ENCODE measurements around the gene FAM72D.
"Not testable (repeated sequence)": the region's sequence is repeated elsewhere in the genome, so short reads cannot be mapped to it uniquely, and the experiment has no call there.

FAM72D gene

DNA sequence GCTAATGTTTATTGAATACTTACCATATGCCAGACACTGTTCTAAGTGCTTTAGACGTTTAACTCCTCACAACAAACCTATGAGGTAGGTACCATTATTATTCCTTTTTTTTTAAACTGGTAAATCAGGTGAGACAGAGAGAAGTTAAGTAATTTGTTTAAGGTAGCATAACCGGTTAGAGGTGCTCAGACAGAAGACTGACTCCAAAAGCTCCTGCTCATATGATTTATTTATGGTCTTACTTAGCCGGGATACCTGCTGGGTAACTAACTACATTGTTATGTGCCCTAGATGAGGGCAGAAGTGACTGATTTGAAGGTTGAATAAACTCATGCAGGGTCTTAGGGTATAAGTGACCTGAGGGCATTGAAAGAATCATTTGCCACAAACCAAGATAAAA, 16.9 kb downstream of the FAM72D start:
- not testable (repeated sequence) for H3K4ac ChIP-seq (ENCODE audit: low read depth in 1 of 2, low read length in 2 of 2); H3K9me3 ChIP-seq (ENCODE audit: control insufficient read depth, low read length); H3K4me1 ChIP-seq (ENCODE audit: control insufficient read depth, insufficient read depth, low read depth, low read length)

DNA sequence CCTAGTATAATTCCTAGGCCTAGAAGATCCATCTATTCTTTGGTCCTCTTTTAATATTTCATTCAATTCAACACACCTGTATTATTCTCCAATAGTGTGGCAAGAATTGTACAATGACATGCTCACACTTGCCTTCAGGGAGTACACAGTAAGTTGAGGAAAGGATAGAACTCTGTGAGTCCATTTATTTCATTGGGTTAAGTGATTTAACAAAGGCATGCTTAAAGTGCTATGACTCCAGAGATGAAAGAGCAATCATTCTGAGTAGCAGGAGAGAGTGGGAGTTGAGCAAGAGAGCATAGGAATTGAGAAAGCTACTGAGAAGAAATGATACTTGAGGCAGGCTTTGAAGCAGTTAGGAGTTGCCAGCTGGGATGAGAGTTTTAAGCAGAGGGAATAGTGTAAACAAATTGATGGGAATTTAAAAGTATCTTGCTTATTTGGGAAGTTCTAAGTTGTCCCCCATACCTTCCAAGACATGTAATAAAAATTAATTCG, 18.8 kb downstream of the FAM72D start:
- not testable (repeated sequence) for H3K36me3 ChIP-seq (ENCODE audit: control insufficient read depth in 1 of 2, insufficient read depth in 2 of 2, low read depth in 1 of 2, low read length in 2 of 2); H2BK5ac ChIP-seq (ENCODE audit: low read depth, low read length, poor library complexity, severe bottlenecking); H3K79me1 ChIP-seq (replicated peaks; ENCODE audit: low read length, poor library complexity, severe bottlenecking); H3K4me1 ChIP-seq (ENCODE audit: control insufficient read depth, insufficient read depth, low read depth, low read length); H4K8ac ChIP-seq (ENCODE audit: low read length); H4K91ac ChIP-seq (ENCODE audit: low read length); H3K27me3 ChIP-seq (ENCODE audit: control insufficient read depth in 1 of 2, insufficient read depth in 1 of 2, low read length in 2 of 2); H3K27ac ChIP-seq (ENCODE audit: low read length, poor library complexity, severe bottlenecking); H2BK15ac ChIP-seq (ENCODE audit: low read depth, poor library complexity, severe bottlenecking); H3K23ac ChIP-seq (ENCODE audit: low read length in 2 of 2); H3K4ac ChIP-seq (ENCODE audit: low read depth in 1 of 2, low read length in 2 of 2); H3K9me3 ChIP-seq (ENCODE audit: control insufficient read depth, low read length); H3K18ac ChIP-seq (ENCODE audit: low read depth in 1 of 2, low read length in 2 of 2); DNase-seq; H2AFZ ChIP-seq (ENCODE audit: low read depth, low read length); H3K4me3 ChIP-seq (ENCODE audit: insufficient read depth in 1 of 2, low read depth in 1 of 2, low read length in 2 of 2); H3K14ac ChIP-seq (ENCODE audit: low read length in 2 of 2); H2AK5ac ChIP-seq (ENCODE audit: low read length, severe bottlenecking); H3K4me2 ChIP-seq (ENCODE audit: low read length, poor library complexity, severe bottlenecking); H2BK12ac ChIP-seq (ENCODE audit: low read length in 2 of 2); H3K9ac ChIP-seq (ENCODE audit: low read length); H2BK120ac ChIP-seq (ENCODE audit: low read depth, low read length)
- no CpG with 5 or more reads among the region's 1 CpG for WGBS

More for the DNA sequence above, 16.9 kb downstream of the FAM72D start:
- H3K36me3 ChIP-seq (ENCODE audit: control insufficient read depth in 1 of 2, insufficient read depth in 2 of 2, low read depth in 1 of 2, low read length in 2 of 2); H3K4me3 ChIP-seq (ENCODE audit: insufficient read depth in 1 of 2, low read depth in 1 of 2, low read length in 2 of 2); H4K91ac ChIP-seq (ENCODE audit: low read length); H2BK15ac ChIP-seq (ENCODE audit: low read depth, poor library complexity, severe bottlenecking); H3K14ac ChIP-seq (ENCODE audit: low read length in 2 of 2); H2BK120ac ChIP-seq (ENCODE audit: low read depth, low read length); H3K23ac ChIP-seq (ENCODE audit: low read length in 2 of 2); H2AFZ ChIP-seq (ENCODE audit: low read depth, low read length); H3K4me2 ChIP-seq (ENCODE audit: low read length, poor library complexity, severe bottlenecking); H2AK5ac ChIP-seq (ENCODE audit: low read length, severe bottlenecking); H2BK12ac ChIP-seq (ENCODE audit: low read length in 2 of 2); H3K18ac ChIP-seq (ENCODE audit: low read depth in 1 of 2, low read length in 2 of 2); H3K9ac ChIP-seq (ENCODE audit: low read length); H3K79me1 ChIP-seq (replicated peaks; ENCODE audit: low read length, poor library complexity, severe bottlenecking); DNase-seq; H2BK5ac ChIP-seq (ENCODE audit: low read depth, low read length, poor library complexity, severe bottlenecking); H3K27me3 ChIP-seq (ENCODE audit: control insufficient read depth in 1 of 2, insufficient read depth in 1 of 2, low read length in 2 of 2); H3K27ac ChIP-seq (ENCODE audit: low read length, poor library complexity, severe bottlenecking); H4K8ac ChIP-seq (ENCODE audit: low read length): not testable (repeated sequence)
- no CpG with 5 or more reads among the region's 3 CpGs for WGBS

DNA sequence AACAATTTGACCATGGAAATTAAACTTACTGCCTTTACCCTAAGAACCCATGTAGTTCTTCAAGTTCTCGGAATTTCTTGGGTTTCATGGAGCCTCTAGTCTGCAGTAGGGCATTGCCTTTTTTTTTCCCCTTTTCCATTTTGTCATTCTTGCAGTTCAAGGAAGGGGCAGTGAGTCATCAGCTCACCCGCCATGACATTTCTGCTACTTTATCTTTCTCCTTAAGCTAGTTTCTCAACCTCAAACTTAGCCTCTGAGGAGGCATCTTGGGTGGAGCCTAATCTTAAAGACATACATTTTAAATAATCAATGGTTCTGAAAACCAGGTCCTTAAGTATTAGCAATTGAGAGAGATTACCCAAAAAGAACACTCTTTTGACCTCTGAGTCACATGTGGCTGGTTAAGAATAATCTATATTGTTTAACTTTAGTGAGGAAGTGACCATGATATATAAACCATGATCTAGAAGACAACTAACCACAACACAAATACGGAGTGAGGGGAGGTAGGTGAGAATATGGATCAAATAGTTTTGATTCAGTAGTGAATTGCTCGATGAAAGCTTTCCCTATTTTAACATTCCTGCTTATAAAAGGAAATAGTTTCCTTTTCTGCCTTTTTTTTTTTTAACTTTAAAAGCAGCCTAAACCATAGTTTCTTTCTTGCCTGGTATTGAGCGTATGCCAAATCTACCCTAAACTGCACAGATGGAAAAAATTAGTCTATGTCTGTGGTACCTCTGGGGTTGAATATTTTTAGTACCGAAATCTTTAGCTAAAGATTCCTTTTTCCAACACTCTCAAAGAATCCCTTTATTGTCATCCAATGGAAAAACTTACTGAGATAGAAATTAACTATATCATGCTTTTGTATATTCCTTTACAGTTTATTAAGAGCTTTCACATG, 20.1 kb downstream of the FAM72D start:
- not testable (repeated sequence) for H3K14ac ChIP-seq (ENCODE audit: low read length in 2 of 2); H3K18ac ChIP-seq (ENCODE audit: low read depth in 1 of 2, low read length in 2 of 2); DNase-seq; H3K27ac ChIP-seq (ENCODE audit: low read length, poor library complexity, severe bottlenecking); H3K4me1 ChIP-seq (ENCODE audit: control insufficient read depth, insufficient read depth, low read depth, low read length); H3K23ac ChIP-seq (ENCODE audit: low read length in 2 of 2); H3K9me3 ChIP-seq (ENCODE audit: control insufficient read depth, low read length); H2AFZ ChIP-seq (ENCODE audit: low read depth, low read length); H3K36me3 ChIP-seq (ENCODE audit: control insufficient read depth in 1 of 2, insufficient read depth in 2 of 2, low read depth in 1 of 2, low read length in 2 of 2); H2BK12ac ChIP-seq (ENCODE audit: low read length in 2 of 2); H2BK120ac ChIP-seq (ENCODE audit: low read depth, low read length); H2AK5ac ChIP-seq (ENCODE audit: low read length, severe bottlenecking); H3K79me1 ChIP-seq (replicated peaks; ENCODE audit: low read length, poor library complexity, severe bottlenecking); H3K9ac ChIP-seq (ENCODE audit: low read length); H2BK15ac ChIP-seq (ENCODE audit: low read depth, poor library complexity, severe bottlenecking); H4K8ac ChIP-seq (ENCODE audit: low read length); H3K27me3 ChIP-seq (ENCODE audit: control insufficient read depth in 1 of 2, insufficient read depth in 1 of 2, low read length in 2 of 2); H2BK5ac ChIP-seq (ENCODE audit: low read depth, low read length, poor library complexity, severe bottlenecking); H3K4me3 ChIP-seq (ENCODE audit: insufficient read depth in 1 of 2, low read depth in 1 of 2, low read length in 2 of 2); H3K4me2 ChIP-seq (ENCODE audit: low read length, poor library complexity, severe bottlenecking); H3K4ac ChIP-seq (ENCODE audit: low read depth in 1 of 2, low read length in 2 of 2); H4K91ac ChIP-seq (ENCODE audit: low read length)
- no CpG with 5 or more reads among the region's 6 CpGs for WGBS

GRCh38 chr1:145119842-145120241, 24.1 kb downstream of the FAM72D start:
- H4K8ac ChIP-seq (ENCODE audit: low read length); H3K4me1 ChIP-seq (ENCODE audit: control insufficient read depth, insufficient read depth, low read depth, low read length); DNase-seq; H3K27me3 ChIP-seq (ENCODE audit: control insufficient read depth in 1 of 2, insufficient read depth in 1 of 2, low read length in 2 of 2); H3K27ac ChIP-seq (ENCODE audit: low read length, poor library complexity, severe bottlenecking); H3K9ac ChIP-seq (ENCODE audit: low read length); H3K18ac ChIP-seq (ENCODE audit: low read depth in 1 of 2, low read length in 2 of 2); H3K4ac ChIP-seq (ENCODE audit: low read depth in 1 of 2, low read length in 2 of 2); H2BK15ac ChIP-seq (ENCODE audit: low read depth, poor library complexity, severe bottlenecking); H2AK5ac ChIP-seq (ENCODE audit: low read length, severe bottlenecking); H2BK5ac ChIP-seq (ENCODE audit: low read depth, low read length, poor library complexity, severe bottlenecking); H3K9me3 ChIP-seq (ENCODE audit: control insufficient read depth, low read length); H3K23ac ChIP-seq (ENCODE audit: low read length in 2 of 2); H3K4me2 ChIP-seq (ENCODE audit: low read length, poor library complexity, severe bottlenecking); H2AFZ ChIP-seq (ENCODE audit: low read depth, low read length); H3K36me3 ChIP-seq (ENCODE audit: control insufficient read depth in 1 of 2, insufficient read depth in 2 of 2, low read depth in 1 of 2, low read length in 2 of 2); H2BK12ac ChIP-seq (ENCODE audit: low read length in 2 of 2); H4K91ac ChIP-seq (ENCODE audit: low read length); H3K4me3 ChIP-seq (ENCODE audit: insufficient read depth in 1 of 2, low read depth in 1 of 2, low read length in 2 of 2); H2BK120ac ChIP-seq (ENCODE audit: low read depth, low read length); H3K79me1 ChIP-seq (replicated peaks; ENCODE audit: low read length, poor library complexity, severe bottlenecking); H3K14ac ChIP-seq (ENCODE audit: low read length in 2 of 2): not testable (repeated sequence)
- WGBS: no CpG with 5 or more reads among the region's 3 CpGs

Data from mesenchymal stem cell (in vitro differentiated cells and primary cell).